ENCODE data around the gene MYBL2. TPM values are rescaled to one million over a fixed set of nuclear protein-coding genes. Genes with fewer than 3 reads are reported as not detected.

Gene MYBL2
- total RNA-seq, 1 experiment from 2014 or later: 138 TPM

GRCh38 chr20:43752561-43753301 is 85.8 kb downstream of the MYBL2 start:
- H3K27me3 ChIP-seq (ENCODE audit: control insufficient read depth, insufficient read depth, low read length): no peaks in the 10 kb centered on the region
- H3K9me3 ChIP-seq (ENCODE audit: control insufficient read depth, insufficient read depth, low read depth, low read length): no peaks in the 10 kb centered on the region
- ChIA-PET POLR2A (no interaction called here), CTCF (interaction anchor here (0.5 kb wide), 1 partner anchor 88 kb away, joined by 5 read pairs; no protein-coding TSS in a partner anchor)
- DNase-seq (ENCODE audit: low read depth, low spot score) (no peak), ATAC-seq (no peak)
- no peak overlapping the region for H3K4me3 ChIP-seq (ENCODE audit: low read depth in 2 of 2, low read length in 2 of 2)
- H3K27ac ChIP-seq (ENCODE audit: low read length): no peak overlapping the region
- no TSS peak for BruUV-seq (replicated peaks)
- no peaks in the 10 kb centered on the region for H3K36me3 ChIP-seq (ENCODE audit: control insufficient read depth, insufficient read depth, low read length)
- in situ Hi-C loops (cut with HindIII; ENCODE audit: low pct_unique_long_range_greater_than_20kb, low sequenced_read_pairs): no loop called here
- H3K4me1 ChIP-seq (ENCODE audit: control insufficient read depth, insufficient read depth, low read length): peaks cover 3% of the 10 kb centered on the region; the same call in 1 of the 2 replicates
- TF ChIP-seq REST (IDR thresholded peaks at IDR 0.05; ENCODE audit: insufficient read depth in 1 of 2, low read depth in 2 of 2, low read length in 1 of 2): no peak
- no peak for TF ChIP-seq SIN3A (IDR thresholded peaks at IDR 0.05; ENCODE audit: borderline replicate concordance, insufficient read depth, low read depth, low read length)
- no peak for TF ChIP-seq CTCF (IDR thresholded peaks at IDR 0.05)
- TF ChIP-seq POLR2AphosphoS5 (IDR thresholded peaks at IDR 0.05; ENCODE audit: low read depth, low read length): no peak
- no peak for TF ChIP-seq TCF7L2 (IDR thresholded peaks at IDR 0.05; ENCODE audit: low read depth, low read length)
- intact Hi-C loops (cut with micrococcal nuclease; ENCODE audit: unreplicated experiment): loop anchor here (5.0 to 10.0 kb wide), 2 partner anchors 90 to 162 kb away; partner anchors contain the start of gene TOX2

DNA sequence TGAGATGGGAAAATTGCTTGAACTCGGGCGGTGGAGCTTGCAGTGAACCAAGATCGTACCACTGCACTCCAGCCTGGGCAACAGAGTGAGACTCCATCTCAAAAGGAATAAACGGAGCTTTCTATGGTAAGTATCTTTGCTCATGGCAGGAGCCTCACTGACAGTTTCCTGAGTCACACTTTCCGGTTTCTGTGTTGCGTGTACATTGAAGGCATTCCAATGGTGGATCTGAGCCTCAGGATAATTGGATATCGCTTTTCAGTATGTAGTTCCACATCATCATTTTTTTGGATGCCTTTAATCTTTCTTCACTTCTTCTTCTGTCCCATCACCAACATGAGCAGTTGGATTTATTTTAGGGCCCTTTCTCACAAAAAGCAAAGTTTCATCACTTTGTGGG is 88.5 kb downstream of the MYBL2 start:
- BruUV-seq (replicated peaks): no TSS peak
- intact Hi-C loops (cut with micrococcal nuclease; ENCODE audit: unreplicated experiment): loop anchor here (10.0 kb wide), 1 partner anchor 159 kb away; the partner anchor contains the start of gene TOX2
- H3K27me3 ChIP-seq (ENCODE audit: control insufficient read depth, insufficient read depth, low read length): no peaks in the 10 kb centered on the region
- TF ChIP-seq REST (IDR thresholded peaks at IDR 0.05; ENCODE audit: insufficient read depth in 1 of 2, low read depth in 2 of 2, low read length in 1 of 2) (no peak), CTCF (IDR thresholded peaks at IDR 0.05) (no peak), TCF7L2 (IDR thresholded peaks at IDR 0.05; ENCODE audit: low read depth, low read length) (no peak)
- no peak for DNase-seq (ENCODE audit: low read depth, low spot score)
- H3K36me3 ChIP-seq (ENCODE audit: control insufficient read depth, insufficient read depth, low read length): no peaks in the 10 kb centered on the region
- H3K27ac ChIP-seq (ENCODE audit: low read length): no peak overlapping the region
- in situ Hi-C loops (cut with HindIII; ENCODE audit: low pct_unique_long_range_greater_than_20kb, low sequenced_read_pairs): no loop called here
- no peaks in the 10 kb centered on the region for H3K4me1 ChIP-seq (ENCODE audit: control insufficient read depth, insufficient read depth, low read length)
- no peak for ATAC-seq
- H3K9me3 ChIP-seq (ENCODE audit: control insufficient read depth, insufficient read depth, low read depth, low read length): no peaks in the 10 kb centered on the region
- CTCF ChIA-PET: no interaction called here
- H3K4me3 ChIP-seq (ENCODE audit: low read depth in 2 of 2, low read length in 2 of 2): no peak overlapping the region
- POLR2A ChIA-PET: no interaction called here
